ENCODE measurements around the gene SLC12A6.

DNA sequence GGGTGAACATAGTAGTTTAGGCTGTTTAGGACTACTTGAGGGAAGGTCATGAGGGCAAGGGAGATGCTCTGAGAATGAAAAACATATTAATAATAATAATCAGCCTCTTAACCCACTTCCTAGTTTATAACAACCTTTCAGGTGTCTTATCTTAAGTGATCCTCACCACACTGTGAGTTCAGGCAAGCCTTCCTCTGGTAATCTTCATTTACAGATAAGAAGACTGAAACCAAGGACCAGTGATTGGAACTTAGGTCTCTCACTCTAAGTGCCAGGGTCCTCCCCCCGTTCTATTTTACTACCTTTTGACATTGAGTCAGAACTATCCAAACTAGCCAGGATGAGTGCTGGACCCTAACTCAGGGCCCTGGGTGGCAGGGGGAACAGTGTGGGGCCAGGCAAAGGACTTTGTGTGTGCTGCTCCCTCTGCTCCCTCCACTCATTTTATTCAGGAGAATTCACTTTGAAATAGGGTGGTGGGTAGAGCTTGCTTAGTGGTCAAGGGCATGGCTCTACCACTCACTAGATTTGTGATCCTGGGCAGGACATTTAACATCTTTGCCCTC is 11.2 kb upstream of the SLC12A6 start:
- TF ChIP-seq, protein P1, sequence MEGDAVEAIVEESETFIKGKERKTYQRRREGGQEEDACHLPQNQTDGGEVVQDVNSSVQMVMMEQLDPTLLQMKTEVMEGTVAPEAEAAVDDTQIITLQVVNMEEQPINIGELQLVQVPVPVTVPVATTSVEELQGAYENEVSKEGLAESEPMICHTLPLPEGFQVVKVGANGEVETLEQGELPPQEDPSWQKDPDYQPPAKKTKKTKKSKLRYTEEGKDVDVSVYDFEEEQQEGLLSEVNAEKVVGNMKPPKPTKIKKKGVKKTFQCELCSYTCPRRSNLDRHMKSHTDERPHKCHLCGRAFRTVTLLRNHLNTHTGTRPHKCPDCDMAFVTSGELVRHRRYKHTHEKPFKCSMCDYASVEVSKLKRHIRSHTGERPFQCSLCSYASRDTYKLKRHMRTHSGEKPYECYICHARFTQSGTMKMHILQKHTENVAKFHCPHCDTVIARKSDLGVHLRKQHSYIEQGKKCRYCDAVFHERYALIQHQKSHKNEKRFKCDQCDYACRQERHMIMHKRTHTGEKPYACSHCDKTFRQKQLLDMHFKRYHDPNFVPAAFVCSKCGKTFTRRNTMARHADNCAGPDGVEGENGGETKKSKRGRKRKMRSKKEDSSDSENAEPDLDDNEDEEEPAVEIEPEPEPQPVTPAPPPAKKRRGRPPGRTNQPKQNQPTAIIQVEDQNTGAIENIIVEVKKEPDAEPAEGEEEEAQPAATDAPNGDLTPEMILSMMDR (IDR thresholded peaks at IDR 0.05) = no peak
- TF ChIP-seq EP300 (IDR thresholded peaks at IDR 0.05) = no peak
- TF ChIP-seq POLR2AphosphoS5 (IDR thresholded peaks at IDR 0.05) = no peak

Data from sigmoid colon (tissue), 4 donors.